Breast epithelium (tissue), 4 donors: ENCODE results near the gene REC8. TPM values are rescaled to one million over a fixed set of nuclear protein-coding genes. Genes with fewer than 3 reads are reported as not detected.

Experiments used
- DNase-seq, 2 donors: peaks; one replicate each; pipeline ENCODE4 v3.0.0-alpha.2; 2019; ENCODE audit warnings: low spot score in 2 of 2
- H3K27ac ChIP-seq, 2 donors: fragments of 200-600 bp; sonication (generic) in 1 of 2; one replicate each; pipeline ENCODE4 v1.5.1; 2016 to 2019; ENCODE audit warnings: mild to moderate bottlenecking in 1 of 2
- H3K27me3 ChIP-seq, 2 donors: fragments of 200-600 bp; sonication (generic) in 1 of 2; one replicate each; pipeline versions ENCODE4 v1.5.1 to v1.6.0; 2017 to 2019; ENCODE audit warnings: control low read depth in 1 of 2, mild to moderate bottlenecking in 1 of 2
- H3K36me3 ChIP-seq: fragments of 200-600 bp; one replicate; pipeline ENCODE4 v1.5.1; 2019
- H3K4me1 ChIP-seq, 2 donors: fragments of 200-600 bp; sonication (generic); one replicate each; pipeline ENCODE4 v1.5.1; 2016 to 2019; ENCODE audit warnings: control low read depth in 1 of 2
- H3K4me3 ChIP-seq, 3 donors: fragments of 200-600 bp; sonication (generic); 1 replicate in 2 of 3; 2 replicates in 1 of 3; pipeline ENCODE4 v1.5.1; 2016 to 2019; ENCODE audit warnings: mild to moderate bottlenecking in 3 of 3, moderate library complexity in 2 of 3
- H3K9me3 ChIP-seq, 2 donors: fragments of 200-600 bp; sonication (generic) in 1 of 2; one replicate each; pipeline ENCODE4 v1.5.1; 2016 to 2019; ENCODE audit warnings: control low read depth in 1 of 2
- CTCF ChIP-seq, 3 donors: fragments of 450-650 bp; IDR thresholded peaks; one replicate each; pipeline ENCODE4 v1.5.1; 2016 to 2017; ENCODE audit warnings: antibody characterized with exemption in 3 of 3, mild to moderate bottlenecking in 3 of 3, moderate library complexity in 3 of 3
- POLR2A ChIP-seq: fragments of 450-650 bp; IDR thresholded peaks from one replicate; pipeline ENCODE4 v1.6.1; 2016; ENCODE audit warnings: antibody characterized with exemption, mild to moderate bottlenecking, moderate library complexity
- POLR2AphosphoS5 ChIP-seq, 3 donors: sonication (generic); formaldehyde crosslinking; IDR thresholded peaks; one replicate each; pipeline ENCODE4 v1.6.1; 2017; ENCODE audit warnings: antibody characterized with exemption in 3 of 3
- intact Hi-C: fragments of 100-400 bp; cut with DNase I; formaldehyde crosslinking; loops from one replicate; pipeline ENCODE4 v1.15.1; 2023; ENCODE audit warnings: low total_unique reads
- total RNA-seq, 3 donors: library from RNA; depleted of rRNA; stranded (reverse); fragments of >200 nt; gene quantifications; one replicate each; pipeline ENCODE4 v1.1.0, GENCODE V29; 2016

The REC8 gene
- total RNA-seq, 3 donors from 2014 or later: 2.9 to 10.2 (median 6.6) TPM

- H3K4me1 ChIP-seq: peaks cover 5 to 16% of the 10 kb centered on the region in 2 donors
- H3K27ac ChIP-seq: peak overlapping the region in 1 of 2 donors; percentile 86
- TF ChIP-seq CTCF (IDR thresholded peaks at IDR 0.05) (no peak), POLR2A (no peak), POLR2AphosphoS5 (IDR thresholded peaks at IDR 0.05) (no peak)
- intact Hi-C loops: no loop called here
- no peaks in the 10 kb centered on the region for H3K36me3 ChIP-seq
- DNase-seq: no peak
- no peaks in the 10 kb centered on the region for H3K27me3 ChIP-seq
- H3K9me3 ChIP-seq: no peaks in the 10 kb centered on the region
- H3K4me3 ChIP-seq: no peak overlapping the region
Measured at GRCh38 chr14:24139272-24139934, 32.5 kb upstream of the REC8 start.

- peak; percentile 64 for TF ChIP-seq POLR2A
- peak in 2 of 3 donors; percentile 58 to 71 for TF ChIP-seq POLR2AphosphoS5 (IDR thresholded peaks at IDR 0.05)
- TF ChIP-seq CTCF (IDR thresholded peaks at IDR 0.05): peak; percentile 62 to 75 (median 75)
- intact Hi-C loops: no loop called here
Measured at GRCh38 chr14:24141097-24141880, 30.6 kb upstream of the REC8 start, which contains the start of gene EMC9. EMC9 (minus strand) TSS chr14:24141591; CDS start chr14:24141304, 287 bp downstream.

DNA sequence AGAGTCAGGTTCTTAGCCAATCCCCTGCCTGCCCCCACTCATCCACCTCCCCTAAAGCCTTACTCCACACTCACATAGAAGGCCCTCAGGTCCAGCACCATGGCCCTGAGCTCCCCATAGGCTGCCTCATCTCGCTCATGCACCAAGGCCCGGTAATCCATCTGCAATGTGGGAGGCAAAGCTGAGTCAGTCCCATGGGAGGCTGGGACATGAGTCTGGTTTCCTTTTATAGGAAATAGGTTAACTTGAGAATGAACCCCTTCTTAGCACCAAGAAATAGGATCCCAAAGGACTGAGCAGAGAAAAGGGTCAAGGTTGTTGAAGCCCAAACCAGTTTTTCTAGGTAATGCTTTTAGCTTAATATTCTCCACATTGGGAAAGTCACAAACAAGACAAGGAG is 28.4 kb upstream of the REC8 start:
- TF ChIP-seq POLR2A (no peak), POLR2AphosphoS5 (IDR thresholded peaks at IDR 0.05) (no peak), CTCF (IDR thresholded peaks at IDR 0.05) (no peak)
- intact Hi-C loops: no loop called here
- no peak for DNase-seq

More at GRCh38 chr14:24141097-24141880, 30.6 kb upstream of the REC8 start, which contains the start of gene EMC9:
- H3K4me1 ChIP-seq: peaks cover 5 to 25% of the 10 kb centered on the region in 2 donors
- peak; percentile 100 for DNase-seq
- no peaks in the 10 kb centered on the region for H3K27me3 ChIP-seq
- H3K9me3 ChIP-seq: no peaks in the 10 kb centered on the region
- H3K27ac ChIP-seq: peak within 1 kb of the TSS; percentile 86 to 95
- no peaks in the 10 kb centered on the region for H3K36me3 ChIP-seq
- peak within 1 kb of the TSS; percentile 74 to 81 (median 77) for H3K4me3 ChIP-seq

DNA sequence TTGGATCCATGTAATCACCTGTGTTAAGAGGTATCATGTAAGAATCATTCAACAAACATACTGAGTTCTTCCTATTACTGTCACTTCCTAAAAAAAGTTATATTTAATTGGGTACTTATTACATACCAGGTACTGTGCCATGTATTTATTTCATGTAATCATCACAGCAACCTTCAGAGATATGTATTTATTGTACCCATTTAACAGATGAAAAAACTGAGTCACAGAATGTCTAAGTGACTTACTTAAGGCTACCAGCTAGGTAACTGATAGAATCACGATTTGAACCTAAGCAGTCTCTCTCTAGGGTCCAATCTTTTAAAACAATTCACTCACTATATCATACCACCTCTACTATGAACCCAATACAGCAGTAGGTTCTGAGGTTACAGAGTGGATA is 27.4 kb upstream of the REC8 start:
- no peak for DNase-seq
- Histone ChIP-seq H3K9me3 (no peaks in the 10 kb centered on the region), H3K4me3 (no peak overlapping the region), H3K27me3 (no peaks in the 10 kb centered on the region), H3K36me3 (no peaks in the 10 kb centered on the region), H3K4me1 (peaks cover 4 to 14% of the 10 kb centered on the region in 2 donors), H3K27ac (no peak overlapping the region)
- intact Hi-C loops: no loop called here
- TF ChIP-seq POLR2AphosphoS5 (IDR thresholded peaks at IDR 0.05): no peak
- TF ChIP-seq POLR2A: no peak
- no peak for TF ChIP-seq CTCF (IDR thresholded peaks at IDR 0.05)

More for the DNA sequence above, 28.4 kb upstream of the REC8 start:
- H3K4me1 ChIP-seq: peaks cover 4 to 14% of the 10 kb centered on the region in 2 donors
- H3K36me3 ChIP-seq: no peaks in the 10 kb centered on the region
- H3K4me3 ChIP-seq: no peak overlapping the region
- no peak overlapping the region for H3K27ac ChIP-seq
- no peaks in the 10 kb centered on the region for H3K9me3 ChIP-seq
- H3K27me3 ChIP-seq: no peaks in the 10 kb centered on the region

DNA sequence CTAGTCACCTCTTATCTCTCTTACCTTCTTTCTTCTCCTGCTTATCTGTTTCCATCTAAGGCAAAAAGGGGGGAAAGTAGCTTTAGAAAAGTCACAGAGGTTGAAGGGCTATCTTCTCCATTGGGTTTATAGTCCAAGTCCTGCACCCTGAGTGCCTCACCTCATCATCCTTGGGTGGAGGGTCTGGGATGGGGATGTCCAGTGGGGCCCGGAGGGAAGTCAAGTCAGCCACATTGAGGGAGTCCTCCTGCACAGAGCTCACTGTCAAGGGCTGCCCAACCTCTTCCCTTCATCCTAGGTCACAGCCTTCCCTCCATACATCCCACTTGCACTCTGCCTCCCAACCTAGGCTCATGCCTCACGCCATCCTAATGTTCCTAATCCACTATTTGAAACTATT is 26.7 kb upstream of the REC8 start:
- no peak for TF ChIP-seq POLR2A
- TF ChIP-seq CTCF (IDR thresholded peaks at IDR 0.05): no peak
- no peak for TF ChIP-seq POLR2AphosphoS5 (IDR thresholded peaks at IDR 0.05)
- intact Hi-C loops: no loop called here
- DNase-seq: no peak
- H3K9me3 ChIP-seq: no peaks in the 10 kb centered on the region
- H3K36me3 ChIP-seq: no peaks in the 10 kb centered on the region
- no peaks in the 10 kb centered on the region for H3K27me3 ChIP-seq
- peak overlapping the region; percentile 86 to 94 for H3K27ac ChIP-seq
- peaks cover 4 to 9% of the 10 kb centered on the region in 2 donors for H3K4me1 ChIP-seq
- H3K4me3 ChIP-seq: peak overlapping the region in 1 of 3 donors; percentile 87
